H54 (cell line): ENCODE data around the gene INPPL1.

Experiments used
- DNase-seq: peaks from one replicate; pipeline ENCODE4 v3.0.0; 2011; ENCODE audit warnings: low spot score, mixed read lengths; ENCODE audit not compliant: insufficient read length
- FAIRE-seq: peaks from 3 replicates; lab custom pipeline; 2011; peaks lifted over from hg19 to GRCh38; lab: Jason Lieb, UNC
- POLR2A ChIP-seq: IDR thresholded peaks from 2 replicates; pipeline ENCODE4 v1.6.1; 2011; ENCODE audit warnings: low read depth, mild to moderate bottlenecking, low read length

Gene INPPL1

GRCh38 chr11:72280037-72280436, 55.5 kb downstream of the INPPL1 start:
- TF ChIP-seq POLR2A: no peak
- no peak for DNase-seq
- no peak for FAIRE-seq

DNA sequence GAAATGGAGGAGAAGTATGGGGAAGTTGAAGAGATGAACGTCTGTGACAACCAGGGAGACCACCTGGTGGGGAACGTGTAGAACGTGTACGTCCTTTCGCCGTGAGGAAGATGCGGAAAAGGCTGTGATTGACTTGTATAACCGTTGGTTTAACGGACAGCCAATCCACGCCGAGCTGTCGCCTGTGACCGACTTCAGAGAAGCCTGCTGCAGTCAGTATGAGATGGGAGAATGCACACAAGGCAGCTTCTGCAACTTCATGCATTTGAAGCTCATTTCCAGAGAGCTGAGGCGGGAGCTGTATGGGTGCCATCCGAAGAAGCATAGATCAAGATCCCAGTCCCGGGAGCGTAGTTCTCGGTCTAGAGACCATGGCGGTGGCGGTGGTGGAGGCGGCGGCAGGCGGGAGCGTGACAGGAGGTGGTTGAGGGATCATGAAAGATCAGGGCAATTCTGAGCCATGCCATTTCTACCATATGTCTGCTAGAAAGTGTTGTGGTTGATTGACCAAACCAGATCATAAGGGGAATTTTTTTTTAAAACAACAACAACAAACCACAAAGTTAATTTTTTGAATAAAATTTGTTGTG, 56.3 kb downstream of the INPPL1 start:
- no peak for TF ChIP-seq POLR2A
- FAIRE-seq (no peak), DNase-seq (no peak)

GRCh38 chr11:72283947-72284346, 59.4 kb downstream of the INPPL1 start:
- DNase-seq: no peak
- TF ChIP-seq POLR2A: no peak
- FAIRE-seq: no peak

- DNase-seq: no peak
- TF ChIP-seq POLR2A: no peak
- FAIRE-seq: no peak
Measured at GRCh38 chr11:72287293-72287692, 62.7 kb downstream of the INPPL1 start.
